ENCODE results near the gene COL10A1. TPM values are rescaled to one million over a fixed set of nuclear protein-coding genes. Genes with fewer than 3 reads are reported as not detected.

COL10A1 gene
- polyA plus RNA-seq, 1 donor from 2014 or later = not detected

DNA sequence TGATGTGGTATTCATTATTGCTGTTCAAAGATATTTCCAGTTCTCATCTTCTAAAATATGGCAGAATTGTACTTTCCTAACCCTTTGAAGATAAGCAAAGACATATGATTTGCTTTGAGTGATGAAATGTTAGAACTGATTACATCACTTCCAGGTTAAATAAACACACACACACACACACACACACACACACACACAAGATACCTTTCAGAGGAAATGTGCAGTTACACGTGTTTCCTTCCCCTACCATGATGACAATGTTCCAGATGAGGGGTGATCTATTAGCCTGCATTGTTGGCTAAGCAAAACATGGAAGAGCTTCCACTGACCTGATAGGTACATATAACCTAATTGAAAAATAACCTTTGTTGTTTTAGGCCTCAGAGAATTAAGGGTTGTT, 53.6 kb downstream of the COL10A1 start:
- Histone ChIP-seq H3K27ac (ENCODE audit: low read length) (no peak overlapping the region), H3K9me3 (ENCODE audit: low read length) (no peaks in the 10 kb centered on the region), H4K20me1 (ENCODE audit: insufficient read depth) (no peaks in the 10 kb centered on the region), H3K9me2 (ENCODE audit: insufficient read depth, low read length) (no peaks in the 10 kb centered on the region), H3K4me3 (ENCODE audit: low read length) (no peak overlapping the region), H2AFZ (ENCODE audit: low read depth, low read length) (no peak overlapping the region), H3K79me2 (replicated peaks; ENCODE audit: insufficient read depth, low read length) (no peaks in the 10 kb centered on the region), H3K4me2 (ENCODE audit: low read length) (no peak overlapping the region), H3K36me3 (ENCODE audit: insufficient read depth, low read length) (no peaks in the 10 kb centered on the region), H3K9ac (ENCODE audit: low read length) (no peak overlapping the region), H3K27me3 (ENCODE audit: insufficient read depth, low read depth, low read length) (no peaks in the 10 kb centered on the region), H3F3A (ENCODE audit: insufficient read depth, low read length, poor library complexity, severe bottlenecking) (no peaks in the 10 kb centered on the region)
- TF ChIP-seq MXI1 (conservative IDR thresholded peaks at IDR 0.05; ENCODE audit: poor library complexity, severe bottlenecking) (no peak), RAD21 (conservative IDR thresholded peaks at IDR 0.05) (no peak), POLR2AphosphoS5 (IDR thresholded peaks at IDR 0.05) (no peak), EP300 (conservative IDR thresholded peaks at IDR 0.05; ENCODE audit: poor library complexity, severe bottlenecking) (no peak), TAF1 (IDR thresholded peaks at IDR 0.05; ENCODE audit: low read depth) (no peak), EZH2 (IDR thresholded peaks at IDR 0.05; ENCODE audit: borderline replicate concordance, insufficient read depth, low read length, poor library complexity, severe bottlenecking) (no peak), SMC3 (conservative IDR thresholded peaks at IDR 0.05; ENCODE audit: poor library complexity) (no peak)
- TF ChIP-seq, protein P1, sequence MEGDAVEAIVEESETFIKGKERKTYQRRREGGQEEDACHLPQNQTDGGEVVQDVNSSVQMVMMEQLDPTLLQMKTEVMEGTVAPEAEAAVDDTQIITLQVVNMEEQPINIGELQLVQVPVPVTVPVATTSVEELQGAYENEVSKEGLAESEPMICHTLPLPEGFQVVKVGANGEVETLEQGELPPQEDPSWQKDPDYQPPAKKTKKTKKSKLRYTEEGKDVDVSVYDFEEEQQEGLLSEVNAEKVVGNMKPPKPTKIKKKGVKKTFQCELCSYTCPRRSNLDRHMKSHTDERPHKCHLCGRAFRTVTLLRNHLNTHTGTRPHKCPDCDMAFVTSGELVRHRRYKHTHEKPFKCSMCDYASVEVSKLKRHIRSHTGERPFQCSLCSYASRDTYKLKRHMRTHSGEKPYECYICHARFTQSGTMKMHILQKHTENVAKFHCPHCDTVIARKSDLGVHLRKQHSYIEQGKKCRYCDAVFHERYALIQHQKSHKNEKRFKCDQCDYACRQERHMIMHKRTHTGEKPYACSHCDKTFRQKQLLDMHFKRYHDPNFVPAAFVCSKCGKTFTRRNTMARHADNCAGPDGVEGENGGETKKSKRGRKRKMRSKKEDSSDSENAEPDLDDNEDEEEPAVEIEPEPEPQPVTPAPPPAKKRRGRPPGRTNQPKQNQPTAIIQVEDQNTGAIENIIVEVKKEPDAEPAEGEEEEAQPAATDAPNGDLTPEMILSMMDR (IDR thresholded peaks at IDR 0.05; ENCODE audit: poor library complexity, severe bottlenecking) = no peak
- TF ChIP-seq, protein P2, sequence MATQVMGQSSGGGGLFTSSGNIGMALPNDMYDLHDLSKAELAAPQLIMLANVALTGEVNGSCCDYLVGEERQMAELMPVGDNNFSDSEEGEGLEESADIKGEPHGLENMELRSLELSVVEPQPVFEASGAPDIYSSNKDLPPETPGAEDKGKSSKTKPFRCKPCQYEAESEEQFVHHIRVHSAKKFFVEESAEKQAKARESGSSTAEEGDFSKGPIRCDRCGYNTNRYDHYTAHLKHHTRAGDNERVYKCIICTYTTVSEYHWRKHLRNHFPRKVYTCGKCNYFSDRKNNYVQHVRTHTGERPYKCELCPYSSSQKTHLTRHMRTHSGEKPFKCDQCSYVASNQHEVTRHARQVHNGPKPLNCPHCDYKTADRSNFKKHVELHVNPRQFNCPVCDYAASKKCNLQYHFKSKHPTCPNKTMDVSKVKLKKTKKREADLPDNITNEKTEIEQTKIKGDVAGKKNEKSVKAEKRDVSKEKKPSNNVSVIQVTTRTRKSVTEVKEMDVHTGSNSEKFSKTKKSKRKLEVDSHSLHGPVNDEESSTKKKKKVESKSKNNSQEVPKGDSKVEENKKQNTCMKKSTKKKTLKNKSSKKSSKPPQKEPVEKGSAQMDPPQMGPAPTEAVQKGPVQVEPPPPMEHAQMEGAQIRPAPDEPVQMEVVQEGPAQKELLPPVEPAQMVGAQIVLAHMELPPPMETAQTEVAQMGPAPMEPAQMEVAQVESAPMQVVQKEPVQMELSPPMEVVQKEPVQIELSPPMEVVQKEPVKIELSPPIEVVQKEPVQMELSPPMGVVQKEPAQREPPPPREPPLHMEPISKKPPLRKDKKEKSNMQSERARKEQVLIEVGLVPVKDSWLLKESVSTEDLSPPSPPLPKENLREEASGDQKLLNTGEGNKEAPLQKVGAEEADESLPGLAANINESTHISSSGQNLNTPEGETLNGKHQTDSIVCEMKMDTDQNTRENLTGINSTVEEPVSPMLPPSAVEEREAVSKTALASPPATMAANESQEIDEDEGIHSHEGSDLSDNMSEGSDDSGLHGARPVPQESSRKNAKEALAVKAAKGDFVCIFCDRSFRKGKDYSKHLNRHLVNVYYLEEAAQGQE (IDR thresholded peaks at IDR 0.05; ENCODE audit: borderline replicate concordance) = no peak

DNA sequence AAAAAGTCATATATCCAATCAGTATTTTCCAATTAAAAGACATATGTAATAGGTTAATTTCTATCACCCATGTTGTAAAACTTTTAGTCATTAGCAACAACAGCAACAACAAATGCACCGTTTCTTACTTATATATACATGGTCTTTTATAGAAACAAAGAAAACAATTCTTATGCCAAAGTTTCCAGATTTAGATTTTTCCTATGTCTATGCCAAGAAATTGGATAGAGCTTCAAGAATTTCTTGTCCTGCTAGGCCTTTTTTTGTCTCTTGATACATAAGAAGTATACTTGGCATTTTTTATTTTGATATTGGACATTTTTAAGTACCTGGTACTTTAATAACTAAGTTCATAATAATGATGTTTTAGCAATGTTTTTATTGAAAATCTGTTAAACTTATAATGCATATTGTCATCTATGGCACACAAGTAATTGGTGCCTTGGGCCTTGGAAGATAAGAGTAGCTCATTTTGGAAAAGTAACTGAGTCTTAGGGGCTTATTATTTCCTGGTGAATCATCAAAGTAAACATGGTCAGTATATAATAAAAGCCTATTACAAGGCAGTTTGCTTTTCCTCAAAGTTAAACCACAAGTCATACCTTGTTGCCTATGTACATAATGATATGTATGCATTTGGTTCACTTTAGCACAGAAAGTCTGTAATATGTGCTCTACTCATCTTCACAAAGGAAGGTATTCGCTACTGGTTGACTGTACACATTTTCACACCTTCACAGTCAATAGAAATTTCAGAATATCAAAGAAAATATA, 55.1 kb downstream of the COL10A1 start:
- no peak overlapping the region for H2AFZ ChIP-seq (ENCODE audit: low read depth, low read length)
- H3K9me2 ChIP-seq (ENCODE audit: insufficient read depth, low read length) = no peaks in the 10 kb centered on the region
- H3K27me3 ChIP-seq (ENCODE audit: insufficient read depth, low read depth, low read length) = no peaks in the 10 kb centered on the region
- H3F3A ChIP-seq (ENCODE audit: insufficient read depth, low read length, poor library complexity, severe bottlenecking) = no peaks in the 10 kb centered on the region
- H3K27ac ChIP-seq (ENCODE audit: low read length) = no peak overlapping the region
- no peak overlapping the region for H3K4me3 ChIP-seq (ENCODE audit: low read length)
- no peak for TF ChIP-seq TAF1 (IDR thresholded peaks at IDR 0.05; ENCODE audit: low read depth)
- no peak for TF ChIP-seq EP300 (conservative IDR thresholded peaks at IDR 0.05; ENCODE audit: poor library complexity, severe bottlenecking)
- no peak for TF ChIP-seq POLR2AphosphoS5 (IDR thresholded peaks at IDR 0.05)
- TF ChIP-seq, protein P1 (IDR thresholded peaks at IDR 0.05; ENCODE audit: poor library complexity, severe bottlenecking) = no peak
- TF ChIP-seq SMC3 (conservative IDR thresholded peaks at IDR 0.05; ENCODE audit: poor library complexity) = no peak
- TF ChIP-seq RAD21 (conservative IDR thresholded peaks at IDR 0.05) = no peak
- TF ChIP-seq, protein P2 (IDR thresholded peaks at IDR 0.05; ENCODE audit: borderline replicate concordance) = no peak
- no peak for TF ChIP-seq MXI1 (conservative IDR thresholded peaks at IDR 0.05; ENCODE audit: poor library complexity, severe bottlenecking)
- TF ChIP-seq EZH2 (IDR thresholded peaks at IDR 0.05; ENCODE audit: borderline replicate concordance, insufficient read depth, low read length, poor library complexity, severe bottlenecking) = no peak
- H3K9ac ChIP-seq (ENCODE audit: low read length) = no peak overlapping the region
- H3K36me3 ChIP-seq (ENCODE audit: insufficient read depth, low read length) = no peaks in the 10 kb centered on the region
- no peak overlapping the region for H3K4me2 ChIP-seq (ENCODE audit: low read length)
- H3K9me3 ChIP-seq (ENCODE audit: low read length) = no peaks in the 10 kb centered on the region
- no peaks in the 10 kb centered on the region for H3K79me2 ChIP-seq (replicated peaks; ENCODE audit: insufficient read depth, low read length)
- no peaks in the 10 kb centered on the region for H4K20me1 ChIP-seq (ENCODE audit: insufficient read depth)

All from neural cell (in vitro differentiated cells).